Measurements from ENCODE around the gene C5orf15. TPM values are rescaled to one million over a fixed set of nuclear protein-coding genes. Genes with fewer than 3 reads are reported as not detected.
A peak's percentile ranks its signal among the peaks of the same experiment; 100 is the strongest.

The C5orf15 gene
- total and polyA plus RNA-seq, 7 experiments from 2014 or later: 11.1 to 33.6 (median 17.9) TPM

GRCh38 chr5:133934822-133935666 is 33.4 kb downstream of the C5orf15 start:
- CTCF ChIA-PET: interaction anchor here (0.7 kb wide), 1 partner anchor 45 kb away, joined by 3 read pairs; no protein-coding TSS in a partner anchor

GRCh38 chr5:133934311-133934710 is 34.1 kb downstream of the C5orf15 start:
- Histone ChIP-seq H3K27ac (ENCODE audit: low read depth, low read length) (no peak overlapping the region), H3K9me3 (ENCODE audit: control insufficient read depth in 2 of 3, low read length in 3 of 3) (no peaks in the 10 kb centered on the region), H3K4me1 (ENCODE audit: control insufficient read depth in 2 of 2, insufficient read depth in 2 of 2, low read length in 2 of 2) (peaks cover 4 to 8% of the 10 kb centered on the region in 2 donors), H3K36me3 (ENCODE audit: control insufficient read depth in 2 of 3, insufficient read depth in 3 of 3, low read length in 3 of 3) (no peaks in the 10 kb centered on the region), H3K4me3 (ENCODE audit: low read length) (no peak overlapping the region), H3K27me3 (ENCODE audit: control insufficient read depth in 2 of 2, insufficient read depth in 2 of 2, low read length in 2 of 2) (no peaks in the 10 kb centered on the region)
- Mint-ChIP-seq H3K27me3 (peaks cover 0 to 3% (median 0%) of the 10 kb centered on the region in 5 donors), H3K4me3 (no peak overlapping the region), H3K27ac (peak overlapping the region in 1 of 9 donors; percentile 36), H3K4me1 (peaks cover 8 to 34% (median 19%) of the 10 kb centered on the region in 7 donors), H3K9me3 (peaks cover 0 to 2% (median 0%) of the 10 kb centered on the region in 11 donors), H3K36me3 (no peaks in the 10 kb centered on the region)
- intact Hi-C loops (cut with micrococcal nuclease): loop anchor here in 1 of 2 donors (10.0 kb wide), 1 partner anchor 510 kb away; no protein-coding TSS in a partner anchor
- POLR2A ChIA-PET: no interaction called here
- CTCF ChIA-PET: no interaction called here
- DNase-seq (no peak), ATAC-seq (no peak)

More at GRCh38 chr5:133934822-133935666, 33.4 kb downstream of the C5orf15 start:
- H3K9me3 Mint-ChIP-seq: peaks cover 0 to 2% (median 0%) of the 10 kb centered on the region in 11 donors
- ATAC-seq (no peak), DNase-seq (no peak)
- Histone ChIP-seq H3K27me3 (ENCODE audit: control insufficient read depth in 2 of 2, insufficient read depth in 2 of 2, low read length in 2 of 2) (no peaks in the 10 kb centered on the region), H3K4me3 (ENCODE audit: low read length) (no peak overlapping the region), H3K36me3 (ENCODE audit: control insufficient read depth in 2 of 3, insufficient read depth in 3 of 3, low read length in 3 of 3) (no peaks in the 10 kb centered on the region), H3K4me1 (ENCODE audit: control insufficient read depth in 2 of 2, insufficient read depth in 2 of 2, low read length in 2 of 2) (peaks cover 4 to 8% of the 10 kb centered on the region in 2 donors), H3K9me3 (ENCODE audit: control insufficient read depth in 2 of 3, low read length in 3 of 3) (no peaks in the 10 kb centered on the region), H3K27ac (ENCODE audit: low read depth, low read length) (no peak overlapping the region)
- H3K36me3 Mint-ChIP-seq: no peaks in the 10 kb centered on the region
- H3K27me3 Mint-ChIP-seq: peaks cover 0 to 3% (median 0%) of the 10 kb centered on the region in 5 donors
- POLR2A ChIA-PET: no interaction called here
- no peak overlapping the region for H3K4me3 Mint-ChIP-seq
- H3K27ac Mint-ChIP-seq: no peak overlapping the region
- H3K4me1 Mint-ChIP-seq: peaks cover 4 to 36% (median 13%) of the 10 kb centered on the region in 7 donors
- intact Hi-C loops (cut with micrococcal nuclease): loop anchor here in 1 of 2 donors (10.0 kb wide), 1 partner anchor 510 kb away; no protein-coding TSS in a partner anchor

- no peaks in the 10 kb centered on the region for H3K9me3 ChIP-seq (ENCODE audit: control insufficient read depth in 2 of 3, low read length in 3 of 3)
- peaks cover 4 to 8% of the 10 kb centered on the region in 2 donors for H3K4me1 ChIP-seq (ENCODE audit: control insufficient read depth in 2 of 2, insufficient read depth in 2 of 2, low read length in 2 of 2)
- DNase-seq (no peak), ATAC-seq (no peak)
- Mint-ChIP-seq H3K27me3 (peaks cover 0 to 3% (median 0%) of the 10 kb centered on the region in 5 donors), H3K9me3 (peaks cover 0 to 2% (median 0%) of the 10 kb centered on the region in 11 donors), H3K27ac (peak overlapping the region in 3 of 9 donors; percentile 8 to 64 (median 36)), H3K4me3 (no peak overlapping the region), H3K4me1 (peaks cover 8 to 32% (median 19%) of the 10 kb centered on the region in 7 donors), H3K36me3 (no peaks in the 10 kb centered on the region)
- intact Hi-C loops (cut with micrococcal nuclease): loop anchor here in 1 of 2 donors (10.0 kb wide), 1 partner anchor 509 kb away; no protein-coding TSS in a partner anchor
- no peaks in the 10 kb centered on the region for H3K27me3 ChIP-seq (ENCODE audit: control insufficient read depth in 2 of 2, insufficient read depth in 2 of 2, low read length in 2 of 2)
- ChIA-PET CTCF (no interaction called here), POLR2A (no interaction called here)
- no peak overlapping the region for H3K4me3 ChIP-seq (ENCODE audit: low read length)
- no peak overlapping the region for H3K27ac ChIP-seq (ENCODE audit: low read depth, low read length)
- no peaks in the 10 kb centered on the region for H3K36me3 ChIP-seq (ENCODE audit: control insufficient read depth in 2 of 3, insufficient read depth in 3 of 3, low read length in 3 of 3)
Observed at GRCh38 chr5:133933670-133934295, 34.6 kb downstream of the C5orf15 start.

GRCh38 chr5:133933169-133933509 is 35.3 kb downstream of the C5orf15 start:
- Histone ChIP-seq H3K27me3 (ENCODE audit: control insufficient read depth in 2 of 2, insufficient read depth in 2 of 2, low read length in 2 of 2) (no peaks in the 10 kb centered on the region), H3K4me3 (ENCODE audit: low read length) (no peak overlapping the region), H3K27ac (ENCODE audit: low read depth, low read length) (no peak overlapping the region), H3K9me3 (ENCODE audit: control insufficient read depth in 2 of 3, low read length in 3 of 3) (no peaks in the 10 kb centered on the region), H3K4me1 (ENCODE audit: control insufficient read depth in 2 of 2, insufficient read depth in 2 of 2, low read length in 2 of 2) (peaks cover 4 to 8% of the 10 kb centered on the region in 2 donors), H3K36me3 (ENCODE audit: control insufficient read depth in 2 of 3, insufficient read depth in 3 of 3, low read length in 3 of 3) (no peaks in the 10 kb centered on the region)
- ChIA-PET CTCF (no interaction called here), POLR2A (no interaction called here)
- ATAC-seq (no peak), DNase-seq (no peak)
- intact Hi-C loops (cut with micrococcal nuclease): loop anchor here in 1 of 2 donors (10.0 kb wide), 1 partner anchor 508 kb away; no protein-coding TSS in a partner anchor
- Mint-ChIP-seq H3K9me3 (peaks cover 0 to 2% (median 0%) of the 10 kb centered on the region in 11 donors), H3K4me1 (peaks cover 8 to 32% (median 19%) of the 10 kb centered on the region in 7 donors), H3K36me3 (no peaks in the 10 kb centered on the region), H3K4me3 (no peak overlapping the region), H3K27ac (peak overlapping the region in 1 of 9 donors; percentile 25), H3K27me3 (peaks cover 0 to 3% (median 0%) of the 10 kb centered on the region in 5 donors)

- H3K4me1 Mint-ChIP-seq: peaks cover 8 to 32% (median 19%) of the 10 kb centered on the region in 7 donors
- Histone ChIP-seq H3K27ac (ENCODE audit: low read depth, low read length) (no peak overlapping the region), H3K36me3 (ENCODE audit: control insufficient read depth in 2 of 3, insufficient read depth in 3 of 3, low read length in 3 of 3) (no peaks in the 10 kb centered on the region), H3K4me1 (ENCODE audit: control insufficient read depth in 2 of 2, insufficient read depth in 2 of 2, low read length in 2 of 2) (peaks cover 4 to 8% of the 10 kb centered on the region in 2 donors), H3K9me3 (ENCODE audit: control insufficient read depth in 2 of 3, low read length in 3 of 3) (no peaks in the 10 kb centered on the region), H3K27me3 (ENCODE audit: control insufficient read depth in 2 of 2, insufficient read depth in 2 of 2, low read length in 2 of 2) (no peaks in the 10 kb centered on the region), H3K4me3 (ENCODE audit: low read length) (no peak overlapping the region)
- ChIA-PET CTCF (no interaction called here), POLR2A (interaction anchor here (0.6 kb wide), 1 partner anchor 356 kb away, joined by 3 read pairs; no protein-coding TSS in a partner anchor)
- H3K4me3 Mint-ChIP-seq: no peak overlapping the region
- DNase-seq: no peak
- intact Hi-C loops (cut with micrococcal nuclease): loop anchor here in 1 of 2 donors (10.0 kb wide), 1 partner anchor 508 kb away; no protein-coding TSS in a partner anchor
- H3K9me3 Mint-ChIP-seq: peaks cover 0 to 2% (median 0%) of the 10 kb centered on the region in 11 donors
- peak; percentile 58 for ATAC-seq
- H3K36me3 Mint-ChIP-seq: no peaks in the 10 kb centered on the region
- peak overlapping the region in 3 of 9 donors; percentile 18 to 65 (median 25) for H3K27ac Mint-ChIP-seq
- peaks cover 0 to 3% (median 0%) of the 10 kb centered on the region in 5 donors for H3K27me3 Mint-ChIP-seq
Observed at GRCh38 chr5:133932441-133933168, 35.8 kb downstream of the C5orf15 start.

- H3K4me1 ChIP-seq (ENCODE audit: control insufficient read depth in 2 of 2, insufficient read depth in 2 of 2, low read length in 2 of 2): peaks cover 4 to 8% of the 10 kb centered on the region in 2 donors
- POLR2A ChIA-PET: no interaction called here
- Mint-ChIP-seq H3K4me3 (peak overlapping the region in 1 of 10 donors; percentile 68), H3K4me1 (peaks cover 8 to 32% (median 19%) of the 10 kb centered on the region in 7 donors), H3K9me3 (no peaks in the 10 kb centered on the region), H3K27ac (peak overlapping the region in 2 of 9 donors; percentile 43 to 97), H3K36me3 (no peaks in the 10 kb centered on the region), H3K27me3 (peaks cover 0 to 3% (median 0%) of the 10 kb centered on the region in 5 donors)
- no peak overlapping the region for H3K27ac ChIP-seq (ENCODE audit: low read depth, low read length)
- no peaks in the 10 kb centered on the region for H3K27me3 ChIP-seq (ENCODE audit: control insufficient read depth in 2 of 2, insufficient read depth in 2 of 2, low read length in 2 of 2)
- intact Hi-C loops (cut with micrococcal nuclease): loop anchor here in 1 of 2 donors (2.0 to 10.0 kb wide), 2 partner anchors 37 to 507 kb away; partner anchors contain the start of gene C5orf15
- H3K9me3 ChIP-seq (ENCODE audit: control insufficient read depth in 2 of 3, low read length in 3 of 3): no peaks in the 10 kb centered on the region
- no peaks in the 10 kb centered on the region for H3K36me3 ChIP-seq (ENCODE audit: control insufficient read depth in 2 of 3, insufficient read depth in 3 of 3, low read length in 3 of 3)
- ATAC-seq: no peak
- DNase-seq: no peak
- no peak overlapping the region for H3K4me3 ChIP-seq (ENCODE audit: low read length)
- CTCF ChIA-PET: interaction anchor here (0.6 kb wide), 1 partner anchor 372 kb away, joined by 3 read pairs; no protein-coding TSS in a partner anchor
Observed at GRCh38 chr5:133931546-133931945, 36.9 kb downstream of the C5orf15 start.

Data from naive thymus-derived CD4-positive, alpha-beta T cell (primary cell).